K562 (cell line): ENCODE data around the gene LIG3. TPM values are rescaled to one million over a fixed set of nuclear protein-coding genes. Genes with fewer than 3 reads are reported as not detected.

Experiments
- ATAC-seq: fragments of 200-7000 bp; cut with Tn5 transposase; 3 replicates; pipeline ENCODE4 v1.9.1; 2020; ENCODE audit warnings: moderate library complexity
- BruUV-seq: library from RNA; stranded (reverse); fragments of 400-500 nt; replicated peaks from 2 replicates; lab custom pipeline; 2021; lab: Mats Ljungman, UMichigan
- CTCF ChIA-PET: fragments of 300-600 bp; formaldehyde crosslinking; extraction: SDS; loops from one replicate; lab custom pipeline; 2021; ENCODE audit warnings: low intra/inter-chr PET ratio; lab: Yijun Ruan, JAX
- POLR2A ChIA-PET: fragments of 300-600, 350-650 bp; sonication (Branson Sonifier 250); formaldehyde crosslinking; extraction: SDS; loops from one replicate; lab custom pipeline; 2021; ENCODE audit warnings: antibody characterized with exemption, inconsistent platforms; lab: Yijun Ruan, JAX
- DNase-seq, 4 experiments: peaks; one replicate each; pipeline versions ENCODE4 v3.0.0 to v3.0.0-alpha.2; 2011 to 2018; ENCODE audit warnings: low spot score in 3 of 4, mixed read lengths in 3 of 4; ENCODE audit errors: extremely low read depth in 1 of 4
- FAIRE-seq: peaks from 2 replicates; lab custom pipeline; 2011; peaks lifted over from hg19 to GRCh38; lab: Jason Lieb, UNC
- H2AFZ ChIP-seq: 2 replicates; pipeline ENCODE4 v1.6.0; 2011; ENCODE audit warnings: low read depth, low read length, control low read depth, inconsistent platforms
- H3K27ac ChIP-seq: fragments of 200-600 bp; 3 replicates; pipeline ENCODE4 v1.8.0; 2011; ENCODE audit warnings: low read depth, mild to moderate bottlenecking, control low read depth, inconsistent platforms, low read length, moderate library complexity, mixed read lengths; ENCODE audit errors: extremely low read depth
- H3K27me3 ChIP-seq, 2 experiments: fragments of 300-600 bp in 1 of 2; 2 replicates in 1 of 2; 3 replicates in 1 of 2; pipeline versions ENCODE4 v1.6.0 to v1.8.0; 2011; ENCODE audit warnings: inconsistent platforms in 2 of 2, low read length in 2 of 2, mild to moderate bottlenecking in 1 of 2, mixed read lengths in 1 of 2, moderate library complexity in 1 of 2; ENCODE audit not compliant: control insufficient read depth in 2 of 2, insufficient read depth in 2 of 2
- H3K36me3 ChIP-seq: fragments of 300-600 bp; 3 replicates; pipeline ENCODE4 v1.8.0; 2011; ENCODE audit warnings: mild to moderate bottlenecking, low read length, inconsistent platforms; ENCODE audit not compliant: control insufficient read depth, insufficient read depth
- H3K4me1 ChIP-seq, 2 experiments: fragments of 200-600 bp in 1 of 2; replicated peaks in 1 of 2; 2 replicates in 1 of 2; 3 replicates in 1 of 2; pipeline versions ENCODE4 v1.5.1 to v1.8.0; 2011; ENCODE audit warnings: inconsistent platforms in 2 of 2, low read length in 2 of 2, mild to moderate bottlenecking in 1 of 2, mixed read lengths in 1 of 2, moderate library complexity in 1 of 2; ENCODE audit not compliant: control insufficient read depth in 2 of 2, insufficient read depth in 2 of 2
- H3K4me2 ChIP-seq: 2 replicates; pipeline ENCODE4 v1.6.1; 2011; ENCODE audit warnings: low read length, control low read depth, inconsistent platforms, mixed read lengths; ENCODE audit not compliant: insufficient read depth
- H3K4me3 ChIP-seq: fragments of 200-600 bp; sonication (generic), shearing (Covaris generic); 2 replicates; pipeline ENCODE4 v1.5.1; 2016; ENCODE audit warnings: control low read depth, inconsistent platforms
- H3K79me2 ChIP-seq: fragments of 200-600 bp; 3 replicates; pipeline ENCODE4 v1.8.0; 2011; ENCODE audit warnings: low read length, inconsistent platforms; ENCODE audit not compliant: control insufficient read depth, insufficient read depth
- H3K9ac ChIP-seq, 2 experiments: 2 replicates each; pipeline versions ENCODE4 v1.6.0 to v1.6.1; 2011; ENCODE audit warnings: low read depth in 2 of 2, low read length in 2 of 2, control low read depth in 1 of 2, inconsistent platforms in 1 of 2, mild to moderate bottlenecking in 1 of 2, mixed read lengths in 1 of 2; ENCODE audit not compliant: insufficient read depth in 1 of 2
- H3K9me1 ChIP-seq: one replicate; pipeline ENCODE4 v1.6.0; 2011; ENCODE audit warnings: inconsistent platforms, mild to moderate bottlenecking, low read length, moderate library complexity; ENCODE audit not compliant: control insufficient read depth, insufficient read depth
- H3K9me3 ChIP-seq: replicated peaks from 2 replicates; pipeline ENCODE4 v1.5.1; 2011; ENCODE audit warnings: low read depth, low read length, inconsistent platforms; ENCODE audit not compliant: control insufficient read depth, insufficient read depth
- H4K20me1 ChIP-seq: replicated peaks from 2 replicates; pipeline ENCODE4 v1.6.1; 2011; ENCODE audit warnings: low read length, inconsistent platforms, mixed read lengths; ENCODE audit not compliant: control insufficient read depth, insufficient read depth
- CC2D1A ChIP-seq: fragments of 450-650 bp; IDR thresholded peaks from 2 replicates; pipeline ENCODE4 v1.6.1; 2017; ENCODE audit warnings: mild to moderate bottlenecking
- EWSR1 ChIP-seq: fragments of 450-650 bp; IDR thresholded peaks from 2 replicates; pipeline ENCODE4 v1.6.1; 2018; ENCODE audit warnings: borderline replicate concordance, mild to moderate bottlenecking, low read depth, moderate library complexity; ENCODE audit not compliant: partially characterized antibody
- FOXJ3 ChIP-seq: sonication (generic); formaldehyde crosslinking; IDR thresholded peaks from 2 replicates; pipeline ENCODE4 v1.4.0; 2020; ENCODE audit warnings: mild to moderate bottlenecking, missing genetic modification reagents
- MAX ChIP-seq: sonication (generic); formaldehyde crosslinking; IDR thresholded peaks from 2 replicates; pipeline ENCODE4 v1.9.0; 2022; ENCODE audit warnings: mild to moderate bottlenecking, missing genetic modification reagents
- NONO ChIP-seq, 2 experiments: fragments of 200-400 bp in 1 of 2; fragments of 450-650 bp in 1 of 2; formaldehyde crosslinking in 1 of 2; IDR thresholded peaks; 2 replicates each; pipeline ENCODE4 v1.6.1; 2017; ENCODE audit warnings: low read depth in 2 of 2, mild to moderate bottlenecking in 2 of 2, moderate library complexity in 2 of 2, low read length in 1 of 2
- ZNF395 ChIP-seq: fragments of 200-800 bp; sonication (Bioruptor generic); IDR thresholded peaks from 2 replicates; pipeline ENCODE4 v1.6.1; 2017; ENCODE audit warnings: missing genetic modification characterization, missing compliant biosample characterization
- in situ Hi-C: fragments of 300-500 bp; cut with MboI; formaldehyde crosslinking; loops from 4 replicates; pipeline ENCODE4 v1.15.0; 2018; ENCODE audit warnings: inconsistent platforms, mixed read lengths
- intact Hi-C: fragments of 100-400 bp; cut with micrococcal nuclease; formaldehyde crosslinking; loops from 2 replicates; pipeline ENCODE4 v1.14.2; 2022
- polyA plus RNA-seq, 8 experiments: library from polyadenylated mRNA; depleted of rRNA in 4 of 8; stranded (reverse) in 5 of 8; unstranded in 3 of 8; fragments of >200 nt; fragmentation: Nextera tagmentation in 2 of 8; fragmentation: Illumina TruSeq in 1 of 8; extraction: Ambion mirVana in 2 of 8; extraction: Trizol in 1 of 8; gene quantifications; 2 replicates each; pipeline versions ENCODE4 v1.2.1 to v1.2.3, GENCODE V29; 2011 to 2014; ENCODE audit warnings: inconsistent platforms in 1 of 8, missing spikeins in 1 of 8
- total RNA-seq, 7 experiments: library from RNA; depleted of rRNA in 6 of 7; stranded (reverse); fragments of >200 nt in 6 of 7; fragmentation: Illumina TruSeq in 2 of 7; extraction: Trizol in 2 of 7; gene quantifications; 2 replicates each; pipeline versions ENCODE4 v1.2.1 to v1.2.3, GENCODE V29; 2011 to 2021; ENCODE audit warnings: low replicate concordance in 1 of 7
- TF ChIP-seq, protein P1 (sequence below): sonication (generic); formaldehyde crosslinking; IDR thresholded peaks from 2 replicates; pipeline ENCODE4 v1.8.1; 2023; ENCODE audit warnings: missing genetic modification reagents, mild to moderate bottlenecking, borderline replicate concordance

The LIG3 gene
- total and polyA plus RNA-seq, 9 of the 15 experiments (the other 6 are each of a cell fraction or from before 2014, with no cell fraction given): 7.6 to 75.0 (median 43.0) TPM

GRCh38 chr17:35052780-35053179, 72.5 kb downstream of the LIG3 start:
- FAIRE-seq: no peak
- Histone ChIP-seq H3K4me3 (no peak overlapping the region), H4K20me1 (no peaks in the 10 kb centered on the region)
- in situ Hi-C loops: no loop called here
- ATAC-seq: no peak
- CTCF ChIA-PET: no interaction called here
- intact Hi-C loops: no loop called here
- DNase-seq: no peak
- TF ChIP-seq, protein P1, sequence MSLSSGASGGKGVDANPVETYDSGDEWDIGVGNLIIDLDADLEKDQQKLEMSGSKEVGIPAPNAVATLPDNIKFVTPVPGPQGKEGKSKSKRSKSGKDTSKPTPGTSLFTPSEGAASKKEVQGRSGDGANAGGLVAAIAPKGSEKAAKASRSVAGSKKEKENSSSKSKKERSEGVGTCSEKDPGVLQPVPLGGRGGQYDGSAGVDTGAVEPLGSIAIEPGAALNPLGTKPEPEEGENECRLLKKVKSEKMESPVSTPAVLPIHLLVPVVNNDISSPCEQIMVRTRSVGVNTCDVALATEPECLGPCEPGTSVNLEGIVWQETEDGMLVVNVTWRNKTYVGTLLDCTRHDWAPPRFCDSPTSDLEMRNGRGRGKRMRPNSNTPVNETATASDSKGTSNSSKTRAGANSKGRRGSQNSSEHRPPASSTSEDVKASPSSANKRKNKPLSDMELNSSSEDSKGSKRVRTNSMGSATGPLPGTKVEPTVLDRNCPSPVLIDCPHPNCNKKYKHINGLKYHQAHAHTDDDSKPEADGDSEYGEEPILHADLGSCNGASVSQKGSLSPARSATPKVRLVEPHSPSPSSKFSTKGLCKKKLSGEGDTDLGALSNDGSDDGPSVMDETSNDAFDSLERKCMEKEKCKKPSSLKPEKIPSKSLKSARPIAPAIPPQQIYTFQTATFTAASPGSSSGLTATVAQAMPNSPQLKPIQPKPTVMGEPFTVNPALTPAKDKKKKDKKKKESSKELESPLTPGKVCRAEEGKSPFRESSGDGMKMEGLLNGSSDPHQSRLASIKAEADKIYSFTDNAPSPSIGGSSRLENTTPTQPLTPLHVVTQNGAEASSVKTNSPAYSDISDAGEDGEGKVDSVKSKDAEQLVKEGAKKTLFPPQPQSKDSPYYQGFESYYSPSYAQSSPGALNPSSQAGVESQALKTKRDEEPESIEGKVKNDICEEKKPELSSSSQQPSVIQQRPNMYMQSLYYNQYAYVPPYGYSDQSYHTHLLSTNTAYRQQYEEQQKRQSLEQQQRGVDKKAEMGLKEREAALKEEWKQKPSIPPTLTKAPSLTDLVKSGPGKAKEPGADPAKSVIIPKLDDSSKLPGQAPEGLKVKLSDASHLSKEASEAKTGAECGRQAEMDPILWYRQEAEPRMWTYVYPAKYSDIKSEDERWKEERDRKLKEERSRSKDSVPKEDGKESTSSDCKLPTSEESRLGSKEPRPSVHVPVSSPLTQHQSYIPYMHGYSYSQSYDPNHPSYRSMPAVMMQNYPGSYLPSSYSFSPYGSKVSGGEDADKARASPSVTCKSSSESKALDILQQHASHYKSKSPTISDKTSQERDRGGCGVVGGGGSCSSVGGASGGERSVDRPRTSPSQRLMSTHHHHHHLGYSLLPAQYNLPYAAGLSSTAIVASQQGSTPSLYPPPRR (CRISPR knock-in tag): no peak
- TF ChIP-seq CC2D1A (no peak), MAX (no peak), FOXJ3 (no peak), NONO (IDR thresholded peaks at IDR 0.05; ENCODE audit: low read depth in 2 of 2, low read length in 1 of 2) (no peak), ZNF395 (CRISPR knock-in tag) (no peak), EWSR1 (no peak)
- TF ChIP-seq, all 486 proteins: peak for 0
- Histone ChIP-seq H3K4me2 (no peak overlapping the region), H3K9me3 (no peaks in the 10 kb centered on the region), H3K79me2 (no peaks in the 10 kb centered on the region; the same call in 1 of the 3 replicates), H3K4me1 (peaks cover 4 to 8% of the 10 kb centered on the region in 2 experiments; a peak in 3 of 5 replicates), H3K27ac (no peak overlapping the region), H2AFZ (no peak overlapping the region), H3K9me1 (no peaks in the 10 kb centered on the region), H3K27me3 (no peaks in the 10 kb centered on the region), H3K9ac (no peak overlapping the region), H3K36me3 (no peaks in the 10 kb centered on the region)
- POLR2A ChIA-PET: interaction anchor here (0.7 to 3.4 kb wide), 5 partner anchors 8 to 186 kb away, joined by 3 to 20 read pairs (median 4); partner anchors contain the start of gene RFFL
- no TSS peak for BruUV-seq
